ENCODE data around the gene CD109.

DNA sequence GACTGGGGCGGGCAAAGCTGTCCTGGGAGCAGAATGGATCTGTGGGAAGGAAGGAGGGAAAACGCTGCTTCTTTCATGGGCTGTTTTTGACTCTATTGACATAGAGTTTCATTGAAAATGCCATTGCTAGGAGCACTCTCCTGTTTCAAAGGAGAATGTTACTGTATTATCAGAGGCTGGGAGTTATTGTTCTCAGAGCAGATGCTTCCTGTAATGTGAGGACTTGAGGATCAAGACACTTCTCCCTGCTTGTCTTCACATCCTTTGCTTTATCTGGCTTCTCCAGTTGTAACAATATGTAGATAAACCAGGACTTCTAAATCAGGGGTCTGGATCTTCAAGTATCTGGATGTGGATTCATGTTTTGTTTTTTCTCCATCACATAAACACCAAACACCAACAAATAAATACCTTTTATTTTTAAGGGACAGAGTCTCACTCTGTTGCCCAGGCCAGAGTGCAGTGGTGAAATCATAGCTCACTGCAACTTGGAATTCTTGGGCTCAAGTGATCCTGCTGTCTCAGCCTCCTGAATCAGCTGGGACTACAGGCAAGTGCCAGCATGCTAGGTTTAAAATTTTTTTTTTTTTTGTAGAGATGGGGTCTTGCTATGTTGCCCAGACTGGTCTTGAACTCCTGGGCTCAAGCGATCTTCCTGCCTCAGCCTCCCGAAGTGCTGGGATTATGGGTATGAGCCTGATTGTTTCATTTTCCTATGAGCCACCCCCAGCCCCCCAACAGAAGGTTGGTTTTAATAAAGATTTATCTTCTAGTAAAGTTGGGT lies 3.9 kb downstream of the CD109 start:
- TF ChIP-seq CTCF (IDR thresholded peaks at IDR 0.05): no peak
- no peak for TF ChIP-seq EZH2 (IDR thresholded peaks at IDR 0.05)
- TF ChIP-seq EZH2phosphoT487 (IDR thresholded peaks at IDR 0.05): no peak
